Stomach (tissue), 4 donors: ENCODE measurements around the gene E2F6.

Source experiments
- EP300 ChIP-seq: sonication (generic); formaldehyde crosslinking; IDR thresholded peaks from one replicate; pipeline ENCODE4 v1.6.1; 2017; ENCODE audit warnings: antibody characterized with exemption
- POLR2A ChIP-seq, 4 donors: fragments of 450-650 bp; IDR thresholded peaks; one replicate each; pipeline ENCODE4 v1.6.1; 2016; ENCODE audit warnings: antibody characterized with exemption in 4 of 4, control low read depth in 2 of 4, mild to moderate bottlenecking in 1 of 4, moderate library complexity in 1 of 4
- TF ChIP-seq, protein P1 (sequence below), 7 experiments: fragments of 450-650 bp in 4 of 7; fragments of 200-600 bp in 3 of 7; sonication (generic) in 3 of 7; IDR thresholded peaks; one replicate each; pipeline ENCODE4 v1.5.1; 2016 to 2019; ENCODE audit warnings: antibody characterized with exemption in 7 of 7, control low read depth in 2 of 7, mild to moderate bottlenecking in 1 of 7

DNA sequence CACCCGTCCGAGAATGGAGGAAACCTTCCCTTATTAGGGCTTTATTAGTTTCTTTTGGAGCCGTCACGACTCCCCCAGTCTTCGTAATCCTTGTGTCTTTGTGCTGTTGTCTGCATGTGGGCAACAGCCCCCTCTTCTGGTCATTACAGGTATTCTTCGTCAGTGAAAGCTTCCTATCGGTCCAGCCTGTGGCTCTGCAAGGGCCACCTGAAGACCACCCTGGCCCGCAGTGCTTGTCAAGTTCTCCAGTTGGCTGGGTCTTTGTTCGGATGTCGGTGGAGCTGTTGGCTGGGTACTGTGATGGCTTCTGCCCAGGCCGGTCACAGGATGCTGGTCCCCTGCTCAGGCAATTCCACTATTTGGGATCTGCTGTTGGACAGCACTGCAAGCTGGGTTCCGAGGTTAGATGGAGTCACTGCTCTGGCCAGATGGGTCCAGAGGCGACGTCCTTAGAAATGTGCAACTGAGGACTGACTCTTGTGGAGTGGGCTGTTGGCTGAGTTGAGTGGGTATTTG is 19.2 kb downstream of the E2F6 start:
- TF ChIP-seq, protein P1, sequence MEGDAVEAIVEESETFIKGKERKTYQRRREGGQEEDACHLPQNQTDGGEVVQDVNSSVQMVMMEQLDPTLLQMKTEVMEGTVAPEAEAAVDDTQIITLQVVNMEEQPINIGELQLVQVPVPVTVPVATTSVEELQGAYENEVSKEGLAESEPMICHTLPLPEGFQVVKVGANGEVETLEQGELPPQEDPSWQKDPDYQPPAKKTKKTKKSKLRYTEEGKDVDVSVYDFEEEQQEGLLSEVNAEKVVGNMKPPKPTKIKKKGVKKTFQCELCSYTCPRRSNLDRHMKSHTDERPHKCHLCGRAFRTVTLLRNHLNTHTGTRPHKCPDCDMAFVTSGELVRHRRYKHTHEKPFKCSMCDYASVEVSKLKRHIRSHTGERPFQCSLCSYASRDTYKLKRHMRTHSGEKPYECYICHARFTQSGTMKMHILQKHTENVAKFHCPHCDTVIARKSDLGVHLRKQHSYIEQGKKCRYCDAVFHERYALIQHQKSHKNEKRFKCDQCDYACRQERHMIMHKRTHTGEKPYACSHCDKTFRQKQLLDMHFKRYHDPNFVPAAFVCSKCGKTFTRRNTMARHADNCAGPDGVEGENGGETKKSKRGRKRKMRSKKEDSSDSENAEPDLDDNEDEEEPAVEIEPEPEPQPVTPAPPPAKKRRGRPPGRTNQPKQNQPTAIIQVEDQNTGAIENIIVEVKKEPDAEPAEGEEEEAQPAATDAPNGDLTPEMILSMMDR (IDR thresholded peaks at IDR 0.05) = peak in 5 of 7 experiments; percentile 22 to 80 (median 65)
- TF ChIP-seq EP300 (no peak), POLR2A (IDR thresholded peaks at IDR 0.05) (no peak)
